Activated T-cell treated with anti-CD3 and anti-CD28 coated beads, Interleukin-2, amount 50 U/mL, for 1 hour (primary cell): ENCODE data around the gene PLPPR2.
"Not testable (repeated sequence)": the region's sequence is repeated elsewhere in the genome, so short reads cannot be mapped to it uniquely, and the experiment has no call there.

Source experiments
- DNase-seq: peaks from one replicate; pipeline ENCODE4 v3.0.0-alpha.2; 2020

Gene PLPPR2

DNA sequence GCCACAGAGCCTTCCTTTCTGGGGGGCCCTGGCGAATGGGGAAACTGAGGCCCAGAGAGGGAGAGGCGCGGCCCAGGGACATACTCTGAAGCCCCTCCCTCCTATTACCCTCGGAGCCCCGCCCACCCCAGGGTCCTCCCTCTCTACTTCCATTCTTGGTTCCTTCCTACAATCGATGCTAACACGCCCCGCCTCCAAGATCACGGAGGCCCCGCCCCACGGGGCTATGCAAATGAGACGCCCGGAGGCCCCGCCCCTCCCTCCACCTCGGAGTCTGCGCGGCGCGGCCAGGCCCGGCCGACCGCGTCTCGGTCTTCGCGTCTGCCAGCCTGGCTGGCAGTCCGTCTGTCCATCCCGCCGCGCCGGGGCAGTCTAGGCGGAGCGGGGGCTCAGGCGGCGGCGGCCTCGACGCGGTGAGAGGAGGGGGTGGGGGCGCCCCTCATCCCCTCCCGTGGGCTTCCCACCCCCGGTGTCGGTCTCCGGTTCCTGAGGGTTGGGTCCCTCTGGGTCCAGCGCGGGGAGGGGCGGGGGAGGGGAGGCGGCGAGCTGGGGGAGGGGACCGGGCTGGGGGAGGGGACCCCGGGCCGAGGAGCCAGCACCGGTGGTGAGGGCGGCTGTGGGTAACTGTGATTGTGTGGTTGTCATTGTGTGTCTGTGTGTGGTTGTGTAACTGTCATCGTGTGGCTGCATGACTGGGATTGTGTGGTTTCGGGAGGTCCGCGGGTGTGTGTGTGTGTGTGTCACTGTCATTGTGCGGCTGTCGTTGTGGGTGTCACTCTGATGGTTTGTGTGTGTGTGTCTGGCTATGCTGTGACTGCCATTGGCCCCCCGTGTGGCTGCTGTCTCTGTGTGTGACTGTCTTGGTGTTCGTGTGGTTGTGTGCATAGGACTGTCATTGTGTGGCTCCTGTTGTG is at the start of gene PLPPR2:
TSS of gene PLPPR2 (plus strand) at position 273 of the 914 bp plus-strand sequence. CDS start 2,242 bp downstream, outside the sequence.
- peak; percentile 86 for DNase-seq

GRCh38 chr19:11306337-11306736 is 48.9 kb upstream of the PLPPR2 start:
- no peak for DNase-seq

- DNase-seq = not testable (repeated sequence)
These were observed 34.8 kb upstream of the PLPPR2 start for GRCh38 chr19:11320278-11320995.

- DNase-seq = no peak
These were observed 33.8 kb upstream of the PLPPR2 start for GRCh38 chr19:11321191-11322126.

- no peak for DNase-seq
These were observed 32.8 kb upstream of the PLPPR2 start for GRCh38 chr19:11322269-11323024.

- no peak for DNase-seq
These were observed 31.6 kb upstream of the PLPPR2 start for GRCh38 chr19:11323601-11324078.

- DNase-seq = no peak
These were observed 31.1 kb upstream of the PLPPR2 start for GRCh38 chr19:11324079-11324661.

DNA sequence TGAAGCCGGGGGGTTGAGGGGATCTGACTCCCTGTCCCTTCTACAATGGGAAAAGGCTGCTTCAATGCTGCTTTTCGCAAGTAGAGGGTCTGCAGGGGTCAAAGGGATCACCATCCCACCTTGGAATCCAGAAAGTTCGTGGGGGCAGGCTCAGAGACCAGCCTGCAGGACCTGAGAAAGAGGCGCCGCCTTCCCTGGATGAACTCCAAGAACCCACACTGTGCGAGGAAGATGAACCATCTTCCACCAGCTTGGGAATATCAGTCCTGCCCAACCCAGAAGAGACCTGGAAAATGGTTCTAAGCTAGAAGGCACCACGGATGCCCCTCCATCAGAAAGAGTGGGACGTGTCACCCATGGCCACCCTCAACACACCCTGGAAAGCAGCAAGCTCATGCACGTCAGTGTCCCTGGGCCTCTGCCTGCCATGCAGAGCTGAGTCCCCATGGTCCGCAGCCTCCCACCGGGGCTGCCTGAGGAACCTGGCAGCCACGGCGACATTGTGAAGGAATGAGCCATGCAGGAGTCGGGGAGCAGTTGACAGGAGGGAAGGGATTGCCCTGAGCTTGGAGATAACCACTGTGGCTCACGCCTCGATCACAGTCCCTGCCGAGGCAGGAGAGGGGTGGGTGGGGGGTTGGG is 30.4 kb upstream of the PLPPR2 start:
- DNase-seq = no peak

- no peak for DNase-seq
These were observed 29.7 kb upstream of the PLPPR2 start for GRCh38 chr19:11325544-11325943.

DNA sequence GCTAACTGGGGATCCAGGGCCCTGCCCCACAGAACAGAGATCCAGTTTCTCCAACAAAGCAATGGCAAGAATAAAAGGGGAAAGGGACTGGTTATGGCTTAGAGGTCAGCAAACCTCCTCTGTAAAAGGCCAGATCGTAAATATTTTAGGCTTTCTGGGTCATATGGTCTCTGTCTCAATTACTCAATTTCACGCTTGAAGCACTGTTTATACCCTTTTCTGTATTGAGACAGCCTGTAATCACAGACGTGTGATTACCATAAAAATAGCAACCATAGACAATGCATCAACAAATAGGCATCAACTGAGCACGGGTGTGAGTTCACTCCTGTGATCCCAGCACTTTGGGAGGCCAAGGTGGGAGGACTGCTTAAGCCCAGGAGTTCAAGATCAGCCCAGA is 25.1 kb upstream of the PLPPR2 start:
- DNase-seq = no peak

- DNase-seq = no peak
These were observed 23.7 kb upstream of the PLPPR2 start for GRCh38 chr19:11331502-11331901.

- no peak for DNase-seq
These were observed 22.4 kb upstream of the PLPPR2 start for GRCh38 chr19:11332822-11333221.

DNA sequence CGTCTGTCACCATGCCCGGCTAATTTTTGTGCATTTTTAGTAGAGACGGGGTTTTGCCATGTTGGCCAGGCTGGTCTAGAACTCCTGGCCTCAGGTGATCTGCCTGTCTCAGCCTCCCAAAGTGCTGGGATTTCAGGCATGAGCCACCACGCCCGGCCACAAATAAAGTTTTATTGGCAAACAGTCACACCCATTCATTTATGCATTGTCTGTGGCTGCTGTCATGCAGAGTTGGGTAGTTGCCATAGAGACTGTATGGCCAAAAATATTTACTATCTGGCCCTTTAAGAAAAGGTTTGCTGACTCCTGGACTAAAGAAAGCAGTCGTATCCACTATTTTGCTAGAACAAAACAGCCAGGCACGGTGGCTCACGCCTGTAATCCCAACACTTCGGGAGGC is 21.4 kb upstream of the PLPPR2 start:
- not testable (repeated sequence) for DNase-seq

DNA sequence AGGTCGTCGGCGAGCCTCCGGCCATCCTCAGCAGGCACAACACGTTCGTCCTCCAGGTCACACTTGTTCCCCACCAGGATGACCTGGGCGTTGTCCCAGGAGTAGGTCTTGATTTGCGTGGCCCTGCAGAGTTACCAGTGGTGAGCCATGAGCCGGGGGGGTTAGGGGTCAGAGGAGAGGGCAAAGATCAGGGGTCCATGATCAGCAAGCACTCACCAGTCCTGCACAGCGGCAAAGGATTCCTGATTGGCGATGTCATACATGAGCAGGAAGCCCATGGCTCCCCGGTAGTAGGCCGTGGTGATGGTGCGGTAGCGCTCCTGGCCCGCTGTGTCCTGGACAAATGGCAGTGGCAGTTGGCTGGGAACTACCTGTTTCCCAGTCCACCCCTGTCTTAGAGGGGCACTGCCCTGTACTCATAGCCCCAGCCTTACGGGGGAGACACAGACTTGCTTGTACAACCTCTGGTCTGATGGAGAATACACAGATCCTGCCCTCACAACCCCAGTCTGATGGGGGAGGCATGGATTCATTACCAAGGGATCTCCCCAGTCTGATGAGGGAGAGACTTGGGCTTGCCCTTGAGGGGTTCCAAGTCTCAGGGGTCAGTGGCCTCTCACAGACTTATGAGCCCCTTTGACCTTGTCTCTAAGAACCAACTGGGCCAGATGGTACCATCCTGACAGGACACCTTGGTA is 19.6 kb upstream of the PLPPR2 start:
- DNase-seq = no peak

DNA sequence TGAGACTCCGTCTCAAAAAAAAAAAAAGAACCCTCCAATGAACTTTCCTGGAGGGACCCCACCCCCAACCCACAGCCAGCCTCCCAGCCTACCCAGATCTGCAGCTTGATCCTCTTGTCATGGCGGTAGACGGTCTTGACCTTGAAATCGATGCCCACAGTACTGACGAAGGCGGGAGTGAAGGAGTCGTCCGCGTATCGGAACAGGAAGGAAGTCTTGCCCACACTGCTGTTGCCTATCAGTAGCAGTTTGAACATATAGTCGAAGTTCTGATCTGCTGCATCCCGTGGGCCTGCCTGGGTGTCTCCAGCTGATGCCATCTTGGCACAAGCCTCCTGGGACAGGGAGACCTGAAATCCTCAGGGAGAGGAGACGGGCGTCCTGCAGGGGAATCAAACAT is 18.2 kb upstream of the PLPPR2 start:
- DNase-seq = no peak

DNA sequence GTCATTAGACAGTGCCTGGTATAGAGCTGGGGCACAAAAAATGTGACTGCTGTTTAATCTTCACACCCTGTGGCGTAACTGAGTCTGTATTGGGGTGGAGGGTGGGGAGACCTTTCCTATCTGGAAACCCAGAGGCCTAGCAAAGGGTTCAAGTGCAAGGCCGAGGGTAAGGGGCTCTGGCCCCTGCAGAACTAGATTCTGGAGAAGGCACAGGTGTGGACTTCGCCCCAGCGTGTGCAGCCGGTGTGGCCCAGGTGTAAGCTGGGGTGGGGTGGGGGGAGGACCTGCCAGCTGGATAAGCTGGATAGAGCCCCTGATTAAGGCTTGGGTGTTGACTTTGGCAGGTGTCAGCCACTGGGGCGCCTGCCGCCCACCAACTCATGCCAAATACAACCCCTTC is 17.1 kb upstream of the PLPPR2 start:
- no peak for DNase-seq

- no peak for DNase-seq
These were observed 16.5 kb upstream of the PLPPR2 start for GRCh38 chr19:11338569-11339253.

GRCh38 chr19:11339254-11340098 is 15.8 kb upstream of the PLPPR2 start, which contains the start of gene RAB3D:
TSS of gene RAB3D (minus strand) at chr19:11339657. CDS start at chr19:11337399, 2,258 bp downstream.
- peak; percentile 75 for DNase-seq

DNA sequence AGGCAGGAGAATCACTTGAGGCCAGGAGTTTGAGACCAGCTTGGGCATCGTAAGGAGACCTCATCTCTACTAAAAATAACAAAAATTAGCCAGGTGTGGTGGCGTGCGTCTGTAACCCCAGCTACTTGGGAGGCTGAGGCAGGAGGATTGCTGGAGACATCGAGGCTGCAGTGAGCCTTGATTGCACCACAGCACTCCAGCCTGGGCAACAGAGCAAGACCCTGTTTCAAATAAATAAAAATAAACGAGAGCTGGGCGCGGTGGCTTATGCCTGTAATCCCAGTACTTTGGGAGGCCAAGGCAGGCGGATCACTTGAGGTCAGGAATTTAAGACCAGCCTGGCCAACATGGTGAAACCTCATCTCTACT is 15.1 kb upstream of the PLPPR2 start:
- not testable (repeated sequence) for DNase-seq
